CD4-positive, alpha-beta T cell treated with Interleukin-6 at 100 ng/mL for 8 hours (primary cell): ENCODE measurements around the gene PGA3.
"Not testable (repeated sequence)": the region's sequence is repeated elsewhere in the genome, so short reads cannot be mapped to it uniquely, and the experiment has no call there.

Experiments
- DNase-seq: peaks from one replicate; pipeline ENCODE4 v3.0.0-alpha.2; 2020; ENCODE audit warnings: mixed read lengths, low spot score

PGA3 gene

DNA sequence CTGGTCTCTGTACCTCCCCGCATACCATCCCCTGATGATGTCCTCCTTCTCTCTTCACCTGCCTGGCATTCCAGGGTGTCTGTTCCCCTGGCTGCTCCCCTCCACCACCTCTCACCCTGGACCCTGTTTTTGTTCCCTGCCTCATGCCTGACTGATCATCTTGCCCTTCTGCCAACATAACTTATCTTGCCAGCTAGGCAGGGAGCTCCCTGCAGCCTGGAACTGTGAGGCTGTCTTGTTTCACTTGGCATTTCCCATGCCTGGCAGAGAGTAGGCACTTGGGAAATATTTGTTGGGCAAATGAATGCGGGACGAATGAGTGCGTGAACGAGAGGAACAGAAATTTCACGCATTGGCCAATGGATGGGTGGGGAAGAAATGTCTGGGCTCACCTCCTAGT, 7.3 kb downstream of the PGA3 start:
- DNase-seq = not testable (repeated sequence)

- not testable (repeated sequence) for DNase-seq
These were observed 8.1 kb downstream of the PGA3 start for GRCh38 chr11:61211327-61211952.

GRCh38 chr11:61212202-61212601, 8.9 kb downstream of the PGA3 start:
- DNase-seq = not testable (repeated sequence)

DNA sequence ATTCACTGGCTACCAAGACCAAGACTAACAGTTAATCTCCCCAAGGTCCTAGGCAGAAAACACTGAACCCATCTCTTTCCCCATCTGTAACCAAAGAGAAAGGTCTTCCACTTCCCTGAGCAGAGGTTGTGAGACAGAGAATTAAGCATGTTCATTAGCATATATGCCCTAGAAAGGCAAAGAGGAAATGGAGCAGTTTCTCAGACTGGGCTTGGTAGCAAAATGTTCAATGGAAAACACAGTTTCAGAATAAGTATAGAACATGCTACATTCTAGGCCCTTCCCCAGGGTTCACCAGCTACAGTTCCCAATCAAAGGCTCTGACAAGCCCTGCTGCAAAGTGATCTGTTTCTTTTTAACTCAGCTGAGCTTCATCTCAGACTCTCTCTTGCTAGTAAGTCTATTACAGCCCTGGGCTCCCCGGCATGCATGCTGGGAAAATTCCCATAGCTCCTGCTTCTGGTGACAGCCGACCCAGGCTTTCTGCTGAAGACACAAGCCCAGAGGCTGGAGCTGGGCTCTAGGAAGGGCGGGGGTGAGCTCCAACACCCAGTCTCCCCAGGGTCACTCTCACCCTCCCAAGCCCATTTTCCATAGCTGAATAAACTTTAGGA, 10.5 kb downstream of the PGA3 start:
- DNase-seq = not testable (repeated sequence)

- not testable (repeated sequence) for DNase-seq
These were observed 15.0 kb downstream of the PGA3 start for GRCh38 chr11:61218306-61218705.

DNA sequence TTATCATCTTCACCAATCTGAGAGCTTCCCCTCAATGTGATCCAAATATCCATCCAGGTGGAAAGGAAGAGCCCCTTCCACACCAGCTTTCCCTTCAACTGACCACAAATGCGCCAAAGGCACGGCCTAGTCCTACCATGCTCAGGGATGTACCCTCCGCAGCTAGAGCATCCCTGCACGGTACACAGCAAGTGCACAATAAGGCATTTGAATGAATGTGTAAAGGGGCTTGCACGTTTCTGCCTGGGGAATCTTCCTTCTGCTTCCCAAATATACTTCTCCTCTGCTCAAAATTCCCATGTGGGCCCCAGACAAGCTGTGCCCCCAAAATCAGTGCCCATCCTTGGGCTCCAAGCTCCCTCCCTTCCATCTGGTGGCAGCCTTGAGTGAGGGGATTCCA, 15.7 kb downstream of the PGA3 start:
- DNase-seq = not testable (repeated sequence)

- DNase-seq = not testable (repeated sequence)
These were observed 18.7 kb downstream of the PGA3 start, which contains the start of gene PGA4 for GRCh38 chr11:61222047-61222446. Gene PGA4, plus strand, starts transcription at chr11:61222347. Its CDS starts 54 bp downstream, at chr11:61222401.

DNA sequence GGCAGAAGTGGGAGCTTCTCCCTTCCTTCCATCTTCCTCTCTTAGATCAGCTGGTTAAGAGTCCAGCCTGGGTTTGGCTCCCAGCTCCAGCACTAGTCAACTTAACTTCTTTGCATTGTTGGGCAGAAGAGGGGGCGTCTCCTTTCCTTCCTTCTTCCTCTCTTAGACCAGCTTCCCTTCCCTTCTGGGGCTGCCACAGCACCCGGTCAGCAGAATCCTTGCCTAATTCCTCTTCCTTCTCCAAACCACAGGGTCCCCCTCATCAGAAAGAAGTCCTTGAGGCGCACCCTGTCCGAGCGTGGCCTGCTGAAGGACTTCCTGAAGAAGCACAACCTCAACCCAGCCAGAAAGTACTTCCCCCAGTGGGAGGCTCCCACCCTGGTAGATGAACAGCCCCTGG, 19.4 kb downstream of the PGA3 start:
- not testable (repeated sequence) for DNase-seq

DNA sequence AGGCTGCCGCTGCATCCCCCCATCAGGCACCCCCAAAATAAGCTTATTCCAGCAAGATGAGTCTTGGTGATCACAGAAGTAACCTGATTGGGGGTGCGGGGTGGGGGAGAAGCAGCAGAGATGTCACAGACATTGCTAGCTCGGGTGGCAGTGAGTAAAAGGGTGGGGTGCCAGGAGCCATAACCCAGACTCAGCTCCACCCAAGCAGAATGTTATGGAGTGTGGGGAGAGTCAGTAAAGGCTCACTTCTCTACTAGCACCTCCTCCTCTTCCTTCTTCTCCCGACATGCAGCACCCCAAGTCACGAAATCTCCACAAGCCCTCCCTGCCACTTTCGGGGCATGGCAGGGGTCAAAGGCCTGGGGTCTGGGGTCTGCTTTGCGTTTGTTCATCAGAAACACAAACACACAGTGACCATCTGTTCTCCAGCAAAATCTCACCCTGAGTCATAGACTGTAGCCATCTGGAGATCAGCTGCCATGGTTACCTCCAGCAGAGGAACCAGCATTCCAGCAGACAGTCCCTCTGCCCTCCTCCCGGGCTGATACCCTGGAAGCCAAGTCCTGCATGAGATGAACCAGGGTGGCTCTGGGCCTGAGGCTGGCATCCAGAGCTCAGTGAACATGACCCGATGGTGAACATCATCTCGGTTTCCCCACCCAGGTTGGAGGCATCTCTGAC, 23.3 kb downstream of the PGA3 start:
- not testable (repeated sequence) for DNase-seq

GRCh38 chr11:61229458-61229857, 26.1 kb downstream of the PGA3 start:
- DNase-seq = not testable (repeated sequence)

DNA sequence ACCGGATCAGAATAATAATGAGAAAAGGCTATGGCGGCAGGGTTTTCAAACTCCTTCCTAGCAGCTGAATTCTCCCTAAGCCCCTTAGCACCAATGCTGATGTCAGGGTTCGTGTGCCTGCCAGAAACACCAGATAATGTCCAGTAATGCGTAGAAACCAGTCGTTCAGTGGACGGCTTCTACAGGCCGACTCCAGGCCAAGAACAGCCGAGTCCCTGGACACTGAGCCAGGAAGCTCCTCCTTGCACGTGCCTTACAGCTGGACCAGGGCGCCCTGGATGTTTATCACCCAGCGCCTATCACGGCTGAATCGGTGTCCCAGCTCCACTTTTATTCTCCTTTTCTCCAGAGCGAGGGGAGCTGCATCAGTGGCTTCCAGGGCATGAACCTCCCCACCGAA, 27.7 kb downstream of the PGA3 start:
- DNase-seq = not testable (repeated sequence)

DNA sequence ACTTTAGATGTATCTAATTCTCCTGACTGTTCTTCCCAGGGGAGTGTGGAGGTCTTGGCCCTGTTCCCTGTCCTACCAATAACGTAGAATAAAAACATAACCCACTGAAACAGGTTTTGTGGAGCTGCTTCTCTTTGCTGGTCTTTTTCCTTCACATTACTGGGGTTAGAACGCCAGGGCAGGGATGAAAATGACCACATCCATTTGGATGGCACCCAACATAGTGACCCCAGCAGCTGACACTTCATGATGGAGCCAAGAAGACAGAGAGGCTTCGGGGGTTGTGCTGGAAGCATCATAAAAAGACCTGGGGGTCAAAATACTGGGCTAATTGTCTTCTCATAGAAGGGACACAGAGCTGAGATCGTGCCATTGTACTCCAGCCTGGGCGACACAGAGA, 28.3 kb downstream of the PGA3 start:
- DNase-seq = not testable (repeated sequence)

GRCh38 chr11:61232548-61233145, 29.3 kb downstream of the PGA3 start:
- not testable (repeated sequence) for DNase-seq

DNA sequence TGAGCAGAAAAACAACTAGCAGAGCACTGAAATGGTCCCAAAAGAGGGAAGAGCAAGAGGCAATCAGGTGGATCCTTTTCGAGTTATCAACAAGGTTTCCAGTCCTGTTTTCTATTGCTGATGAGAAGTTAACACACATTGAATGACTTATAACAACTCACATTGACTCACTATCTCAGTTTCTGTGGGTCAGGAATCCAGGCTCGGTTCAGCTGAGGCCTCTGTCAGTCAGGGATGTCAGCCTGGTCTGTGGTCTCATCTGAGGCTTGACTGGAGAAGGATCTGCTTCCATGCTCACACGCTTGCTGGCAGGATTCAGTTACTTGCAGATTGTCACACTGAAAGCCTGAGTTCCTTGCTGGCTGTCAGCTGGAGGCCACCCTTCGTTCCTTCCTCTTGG, 33.8 kb downstream of the PGA3 start:
- DNase-seq = not testable (repeated sequence)

- not testable (repeated sequence) for DNase-seq
These were observed 37.0 kb downstream of the PGA3 start for GRCh38 chr11:61240288-61240687.

DNA sequence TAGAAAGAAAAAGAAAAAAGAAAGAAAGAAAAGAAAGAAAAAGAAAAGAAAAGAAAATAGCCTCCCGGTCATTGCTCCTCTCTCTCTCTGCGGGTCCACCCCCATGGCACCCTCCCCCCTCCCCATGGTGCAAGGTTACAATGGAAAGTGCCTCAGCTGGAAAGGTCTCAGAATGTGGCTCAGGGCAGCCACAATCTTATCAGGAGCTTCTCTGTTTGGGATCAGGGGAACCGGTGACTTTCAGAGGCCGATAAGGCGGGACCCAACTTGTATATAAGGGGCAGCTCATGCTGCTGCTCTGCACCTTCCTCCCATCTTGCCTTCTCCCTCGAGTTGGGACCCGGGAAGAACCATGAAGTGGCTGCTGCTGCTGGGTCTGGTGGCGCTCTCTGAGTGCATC, 37.6 kb downstream of the PGA3 start, which contains the start of gene PGA5:
Gene PGA5, plus strand, starts transcription at position 301 of the 400 bp plus-strand sequence. Its CDS starts 52 bp downstream, at position 353.
- not testable (repeated sequence) for DNase-seq

DNA sequence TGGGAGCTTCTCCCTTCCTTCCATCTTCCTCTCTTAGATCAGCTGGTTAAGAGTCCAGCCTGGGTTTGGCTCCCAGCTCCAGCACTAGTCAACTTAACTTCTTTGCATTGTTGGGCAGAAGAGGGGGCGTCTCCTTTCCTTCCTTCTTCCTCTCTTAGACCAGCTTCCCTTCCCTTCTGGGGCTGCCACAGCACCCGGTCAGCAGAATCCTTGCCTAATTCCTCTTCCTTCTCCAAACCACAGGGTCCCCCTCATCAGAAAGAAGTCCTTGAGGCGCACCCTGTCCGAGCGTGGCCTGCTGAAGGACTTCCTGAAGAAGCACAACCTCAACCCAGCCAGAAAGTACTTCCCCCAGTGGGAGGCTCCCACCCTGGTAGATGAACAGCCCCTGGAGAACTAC, 38.2 kb downstream of the PGA3 start:
- not testable (repeated sequence) for DNase-seq

- not testable (repeated sequence) for DNase-seq
These were observed 42.1 kb downstream of the PGA3 start for GRCh38 chr11:61245284-61245964.

GRCh38 chr11:61248071-61248470, 44.8 kb downstream of the PGA3 start:
- DNase-seq = not testable (repeated sequence)

GRCh38 chr11:61249201-61249600, 45.9 kb downstream of the PGA3 start:
- not testable (repeated sequence) for DNase-seq

DNA sequence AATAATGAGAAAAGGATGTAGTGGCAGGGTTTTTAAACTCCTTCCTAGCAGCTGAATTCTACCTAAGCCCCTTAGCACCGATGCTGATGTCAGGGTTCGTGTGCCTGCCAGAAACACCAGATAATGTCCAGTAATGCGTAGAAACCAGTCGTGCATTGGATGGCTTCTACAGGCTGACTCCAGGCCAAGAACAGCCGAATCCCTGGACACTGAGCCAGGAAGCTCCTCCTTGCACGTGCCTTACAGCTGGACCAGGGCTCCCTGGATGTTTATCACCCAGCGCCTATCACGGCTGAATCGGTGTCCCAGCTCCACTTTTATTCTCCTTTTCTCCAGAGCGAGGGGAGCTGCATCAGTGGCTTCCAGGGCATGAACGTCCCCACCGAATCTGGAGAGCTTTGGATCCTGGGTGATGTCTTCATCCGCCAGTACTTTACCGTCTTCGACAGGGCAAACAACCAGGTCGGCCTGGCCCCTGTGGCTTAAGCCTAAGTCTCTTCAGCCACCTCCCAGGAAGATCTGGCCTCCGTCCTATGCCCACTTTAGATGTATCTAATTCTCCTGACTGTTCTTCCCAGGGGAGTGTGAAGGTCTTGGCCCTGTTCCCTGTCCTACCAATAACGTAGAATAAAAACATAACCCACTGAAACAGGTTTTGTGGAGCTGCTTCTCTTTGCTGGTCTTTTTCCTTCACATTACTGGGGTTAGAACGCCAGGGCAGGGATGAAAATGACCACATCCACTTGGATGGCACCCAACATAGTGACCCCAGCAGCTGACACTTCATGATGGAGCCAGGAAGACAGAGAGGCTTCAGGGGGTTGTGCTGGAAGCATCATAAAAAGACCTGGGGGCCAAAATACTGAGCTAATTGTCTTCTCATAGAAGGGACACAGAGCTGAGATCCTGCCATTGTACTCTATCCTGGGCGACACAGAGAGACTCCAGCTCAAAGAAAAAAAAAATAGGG, 47.8 kb downstream of the PGA3 start:
- not testable (repeated sequence) for DNase-seq
